CD4-positive, alpha-beta T cell treated with Interleukin-17A for 1 hour (primary cell): ENCODE data around the gene ZSWIM1.
A peak's percentile ranks its signal among the peaks of the same experiment; 100 is the strongest.
"Not testable (repeated sequence)": the region's sequence is repeated elsewhere in the genome, so short reads cannot be mapped to it uniquely, and the experiment has no call there.

Experiments used
- DNase-seq: peaks from one replicate; pipeline ENCODE4 v3.0.0-alpha.2; 2020

ZSWIM1 gene

DNA sequence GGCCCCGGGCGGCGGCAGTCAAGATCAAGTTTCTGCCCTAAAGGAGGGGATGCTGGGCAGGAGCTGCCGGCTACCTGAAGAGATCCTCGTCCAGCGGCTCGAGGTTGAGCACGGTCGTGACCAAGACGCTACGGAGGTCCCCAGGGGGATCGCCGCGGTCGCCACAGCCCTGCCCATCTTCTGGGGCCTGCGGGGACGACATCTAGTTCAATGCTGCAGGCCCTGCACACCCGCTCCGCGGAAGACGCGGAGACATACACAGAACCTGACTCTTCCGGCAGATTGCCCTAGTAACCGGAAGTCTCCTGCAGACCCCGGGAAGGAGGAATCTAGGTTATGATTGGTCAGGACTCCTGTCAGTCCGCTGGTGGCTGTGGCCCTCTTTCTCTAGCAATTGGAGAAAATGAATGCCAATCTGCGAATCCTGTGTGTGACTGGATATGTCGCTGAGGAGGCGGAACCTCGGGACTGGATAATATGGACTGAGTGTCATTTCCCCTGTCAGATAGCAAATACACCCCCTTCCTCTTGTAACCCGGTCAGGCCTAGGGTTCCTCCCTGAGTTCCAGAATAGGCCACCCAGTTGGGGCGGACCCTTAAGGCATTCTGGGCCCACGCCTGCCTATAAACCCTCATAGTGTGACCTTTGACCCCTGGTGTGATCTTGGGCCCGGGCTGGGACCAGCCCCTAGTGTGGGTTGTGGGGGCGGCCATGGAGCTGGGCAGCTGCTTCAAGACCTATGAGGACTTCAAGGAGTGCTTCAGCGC, 23.7 kb upstream of the ZSWIM1 start, which contains the start of the genes ACOT8 and ZSWIM3:
ACOT8 (minus strand) TSS at position 279 of the 768 bp plus-strand sequence; CDS start at position 202, 77 bp downstream.
ZSWIM3 (plus strand) TSS at position 501 of the 768 bp plus-strand sequence; CDS start at position 713, 212 bp downstream.
- DNase-seq = peak; percentile 100

GRCh38 chr20:45857882-45858216, 23.2 kb upstream of the ZSWIM1 start:
- no peak for DNase-seq

GRCh38 chr20:45859916-45860315, 21.1 kb upstream of the ZSWIM1 start:
- no peak for DNase-seq

DNA sequence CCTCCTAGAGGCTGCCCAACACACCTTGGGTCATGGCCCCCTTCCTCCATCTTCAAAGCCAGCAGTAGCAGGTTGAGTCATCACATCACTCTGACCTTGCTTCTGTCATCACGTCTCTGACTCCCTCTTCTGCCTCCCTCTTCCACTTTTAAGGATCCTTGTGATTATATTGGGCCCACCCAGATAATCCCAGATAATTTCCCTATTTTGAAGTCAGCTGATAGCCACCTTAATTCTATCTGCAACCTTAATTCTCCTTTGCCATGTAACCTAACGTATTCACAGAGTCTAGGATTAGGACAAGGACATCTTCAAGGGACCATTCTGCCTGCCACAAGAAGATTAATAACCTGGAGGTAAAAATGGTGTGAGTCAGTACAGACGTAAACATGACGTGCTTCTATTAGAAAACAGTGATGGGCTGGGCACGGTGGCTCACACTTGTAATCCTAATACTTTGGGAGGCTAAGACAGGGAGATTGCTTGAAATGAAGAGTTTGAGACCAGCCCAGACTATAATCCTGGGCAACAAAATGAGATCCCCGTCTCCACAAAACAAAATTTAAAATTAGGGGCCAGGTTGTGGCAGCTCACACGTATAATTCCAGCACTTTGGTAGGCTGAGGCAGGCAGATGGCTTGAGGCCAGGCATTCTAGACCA, 20.3 kb upstream of the ZSWIM1 start:
- no peak for DNase-seq

GRCh38 chr20:45861221-45862075, 19.6 kb upstream of the ZSWIM1 start:
- no peak for DNase-seq

GRCh38 chr20:45863543-45864470, 17.2 kb upstream of the ZSWIM1 start:
- DNase-seq = no peak

DNA sequence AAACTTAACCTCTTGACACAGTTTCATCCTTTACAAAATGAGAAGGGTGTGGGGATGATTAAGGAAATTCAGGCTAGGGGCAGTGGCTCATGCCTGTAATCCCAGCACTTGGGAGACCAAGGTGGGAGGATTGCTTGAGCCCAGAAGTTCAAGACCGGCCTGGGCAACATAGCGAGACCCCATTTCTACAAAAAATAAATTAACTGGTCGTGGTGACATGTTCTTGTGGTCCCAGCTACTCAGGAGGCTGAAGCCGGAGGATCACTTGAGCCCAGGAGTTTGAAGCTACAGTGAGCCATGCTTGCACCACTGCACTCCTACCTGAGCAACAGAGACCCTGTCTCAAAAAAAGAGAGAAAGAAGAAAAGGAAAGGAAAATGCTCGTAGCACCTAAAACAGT, 14.6 kb upstream of the ZSWIM1 start:
- no peak for DNase-seq

DNA sequence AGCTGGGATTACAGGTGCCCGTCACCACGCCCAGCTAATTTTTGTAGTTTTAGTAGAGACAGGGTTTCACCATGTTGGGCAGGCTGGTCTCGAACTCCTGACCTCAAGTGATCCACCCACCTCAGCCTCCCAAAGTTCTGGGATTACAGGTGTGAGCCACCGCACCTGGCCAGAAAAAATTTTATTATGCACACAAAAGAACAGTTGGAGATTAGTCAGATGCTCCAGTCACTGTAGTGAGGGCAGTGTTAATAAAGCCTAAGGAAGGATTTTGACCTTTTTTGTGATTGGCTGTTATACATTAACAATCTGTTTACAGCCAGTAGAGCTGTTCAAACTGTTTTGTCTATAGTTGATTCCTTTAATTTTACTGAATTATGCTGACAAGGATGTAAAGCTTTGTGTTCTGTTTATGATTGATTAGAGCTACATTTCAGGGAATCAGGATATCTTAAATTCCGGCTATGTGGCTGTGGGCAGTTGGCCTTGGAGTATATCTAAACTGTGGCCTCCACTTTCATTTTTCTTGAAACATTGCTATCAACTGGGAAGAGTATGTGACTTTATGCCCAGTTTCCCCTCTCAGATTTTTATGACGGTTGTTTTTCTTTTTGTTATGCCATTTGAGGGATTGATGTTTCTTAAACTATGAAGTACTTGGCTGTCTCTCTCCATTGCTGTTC, 13.8 kb upstream of the ZSWIM1 start:
- DNase-seq = no peak

GRCh38 chr20:45867819-45868176, 13.2 kb upstream of the ZSWIM1 start:
- DNase-seq = no peak

DNA sequence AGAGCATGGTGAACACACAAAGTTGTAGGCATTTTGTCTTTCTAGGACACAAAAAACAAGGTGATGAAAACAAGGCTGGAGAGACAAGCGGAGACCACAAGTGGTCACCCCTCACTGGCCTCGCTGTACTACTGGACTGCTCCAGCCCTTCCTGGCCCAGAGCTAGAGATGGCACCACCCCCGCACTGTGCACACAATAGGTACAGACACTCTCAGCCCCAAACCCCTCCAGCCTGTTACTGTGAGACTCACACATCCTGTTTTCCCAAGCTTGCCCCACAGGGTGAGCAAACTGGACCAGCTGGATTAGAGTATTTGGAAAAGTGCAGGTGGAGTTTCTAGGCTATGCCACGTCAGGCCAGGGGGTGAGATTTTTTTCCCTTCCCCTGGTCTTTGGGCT, 8.4 kb upstream of the ZSWIM1 start:
- DNase-seq = no peak

- DNase-seq = no peak
These were observed 7.5 kb upstream of the ZSWIM1 start for GRCh38 chr20:45873409-45874103.

DNA sequence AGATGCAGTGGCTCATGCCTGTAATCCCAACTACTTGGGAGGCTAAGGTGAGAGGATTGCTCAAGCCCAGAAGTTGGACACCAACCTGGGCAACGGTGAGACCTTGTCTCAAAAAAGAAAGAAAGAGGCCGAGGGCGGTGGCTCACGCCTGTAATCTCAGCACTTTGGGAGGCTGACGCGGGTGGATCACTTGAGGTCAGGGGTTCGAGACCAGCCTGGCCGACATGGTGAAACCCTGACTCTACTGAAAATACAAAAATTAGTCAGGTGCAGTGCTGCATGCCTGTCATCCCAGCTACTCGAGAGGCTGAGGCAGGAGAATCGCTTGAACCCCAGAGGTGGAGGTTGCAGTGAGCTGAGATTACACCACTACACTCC, 6.9 kb upstream of the ZSWIM1 start:
- DNase-seq = not testable (repeated sequence)

DNA sequence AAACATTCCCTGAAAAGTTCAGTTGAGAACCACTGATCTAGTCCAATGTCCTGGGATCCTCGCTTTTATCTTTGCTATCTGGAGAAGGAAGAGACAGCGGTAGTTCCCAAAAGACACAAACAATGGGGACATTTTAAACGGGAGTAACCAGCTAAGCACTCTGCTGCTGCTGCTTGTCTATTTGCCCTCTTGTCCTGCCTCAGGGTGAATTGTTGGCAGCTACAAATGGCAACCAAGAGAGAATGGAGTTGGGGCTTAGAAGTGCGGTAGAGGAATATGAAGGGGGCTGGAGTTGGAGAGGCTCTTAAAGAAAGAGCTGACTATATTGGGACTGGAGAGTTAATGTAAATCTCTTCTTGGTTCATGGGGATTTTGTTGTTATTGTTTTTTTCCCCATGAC, 6.5 kb upstream of the ZSWIM1 start:
- no peak for DNase-seq

DNA sequence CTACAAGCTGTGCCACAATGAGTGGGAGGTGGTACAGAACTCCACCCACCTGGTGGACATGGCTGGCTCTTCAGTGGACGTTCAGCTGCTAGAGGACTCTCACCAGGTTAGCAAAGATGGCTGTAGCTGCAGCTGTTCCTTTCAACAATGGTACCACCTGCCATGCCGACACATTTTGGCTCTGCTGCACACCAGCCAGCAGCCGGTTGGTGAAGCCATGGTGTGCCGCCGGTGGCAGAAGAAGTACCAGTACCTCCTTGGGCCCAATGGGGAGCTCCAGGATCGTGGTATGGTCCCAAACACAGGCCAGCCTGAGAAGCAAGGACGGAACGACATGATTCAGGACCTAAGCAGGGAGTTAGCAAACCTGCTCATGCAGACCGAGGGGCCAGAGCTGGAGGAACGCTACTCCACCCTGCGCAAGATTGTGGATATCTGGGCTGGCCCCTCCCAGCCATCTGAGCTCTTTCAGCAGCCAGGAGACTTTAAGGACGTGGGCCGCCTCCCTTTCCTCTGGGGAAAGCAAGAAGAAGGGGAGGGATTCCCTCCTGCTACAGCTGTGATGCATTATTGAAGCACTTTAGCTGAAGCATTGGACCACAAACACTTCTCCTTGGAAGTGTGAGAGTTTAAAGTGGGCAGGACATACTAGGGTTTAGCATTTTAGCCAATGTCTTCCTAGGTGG, 2.8 kb upstream of the ZSWIM1 start:
- no peak for DNase-seq

- DNase-seq = no peak
These were observed 1.6 kb downstream of the ZSWIM1 start for GRCh38 chr20:45882469-45883099.

DNA sequence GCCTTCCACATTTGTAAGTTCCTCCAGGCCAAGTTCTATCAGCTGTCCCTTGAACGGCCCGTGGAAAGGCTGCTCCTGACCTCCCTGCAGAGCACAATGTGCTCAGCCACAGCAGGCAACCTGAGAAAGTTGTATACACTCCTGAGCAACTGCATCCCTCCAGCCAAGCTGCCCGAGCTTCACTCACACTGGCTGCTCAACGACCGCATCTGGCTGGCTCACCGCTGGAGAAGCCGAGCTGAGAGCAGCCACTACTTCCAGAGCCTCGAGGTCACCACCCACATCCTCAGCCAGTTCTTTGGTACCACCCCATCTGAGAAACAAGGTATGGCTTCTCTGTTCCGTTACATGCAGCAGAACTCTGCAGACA, 2.1 kb downstream of the ZSWIM1 start:
- DNase-seq = no peak

DNA sequence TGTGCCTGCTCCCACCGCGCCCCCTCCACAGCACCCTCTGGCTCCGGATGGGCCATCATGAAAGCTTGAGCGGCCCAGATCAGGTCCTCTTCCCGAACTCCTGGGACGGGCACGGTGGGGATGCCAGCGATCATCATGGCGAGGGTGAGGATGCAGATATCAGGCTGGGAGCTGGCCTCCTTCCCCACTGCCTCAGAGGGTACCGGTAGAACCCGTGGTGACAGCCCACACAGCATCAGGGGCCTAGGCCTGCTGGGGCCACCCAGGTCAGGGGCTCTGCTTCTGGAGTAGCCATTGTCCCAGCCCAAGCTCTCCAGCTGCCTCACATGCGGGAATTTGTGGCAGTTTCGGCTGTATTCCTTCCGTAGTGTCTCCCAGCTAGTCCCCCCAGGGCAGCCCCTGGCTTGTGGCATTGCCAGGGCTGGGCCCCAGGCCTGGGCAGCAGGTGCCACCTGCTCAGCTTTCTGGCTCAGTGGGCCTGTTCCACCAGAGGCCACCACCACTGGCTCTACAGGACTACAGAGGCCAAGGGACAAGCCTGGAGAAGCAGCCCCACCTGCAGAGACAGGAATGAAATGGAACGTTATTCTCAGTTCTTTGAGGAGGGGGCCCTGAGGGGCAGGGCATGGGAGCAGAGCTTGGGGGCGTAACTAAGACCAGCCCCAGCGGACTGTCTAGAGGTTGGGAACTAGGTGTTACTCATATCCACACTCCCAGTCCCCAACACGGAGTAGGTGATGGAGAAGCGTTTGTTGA, 5.7 kb downstream of the ZSWIM1 start:
- DNase-seq = no peak

- no peak for DNase-seq
These were observed 6.3 kb downstream of the ZSWIM1 start, which contains the start of gene SPATA25 for GRCh38 chr20:45887346-45887715. SPATA25 (minus strand) TSS chr20:45887622; CDS start chr20:45887590, 32 bp downstream.

GRCh38 chr20:45888681-45889080, 7.7 kb downstream of the ZSWIM1 start:
- no peak for DNase-seq
